ENCODE results near the gene WWC1.

GRCh38 chr5:168299372-168299771, 7.9 kb downstream of the WWC1 start:
- TF ChIP-seq CTCF (IDR thresholded peaks at IDR 0.05 in 4 of 5, conservative IDR thresholded peaks at IDR 0.05 in 1 of 5) (no peak), POLR2A (IDR thresholded peaks at IDR 0.05) (no peak)
